ENCODE data around the gene SEMA4C. TPM values are rescaled to one million over a fixed set of nuclear protein-coding genes. Genes with fewer than 3 reads are reported as not detected.

The SEMA4C gene
- total RNA-seq, 1 donor from 2014 or later = 24.8 TPM

DNA sequence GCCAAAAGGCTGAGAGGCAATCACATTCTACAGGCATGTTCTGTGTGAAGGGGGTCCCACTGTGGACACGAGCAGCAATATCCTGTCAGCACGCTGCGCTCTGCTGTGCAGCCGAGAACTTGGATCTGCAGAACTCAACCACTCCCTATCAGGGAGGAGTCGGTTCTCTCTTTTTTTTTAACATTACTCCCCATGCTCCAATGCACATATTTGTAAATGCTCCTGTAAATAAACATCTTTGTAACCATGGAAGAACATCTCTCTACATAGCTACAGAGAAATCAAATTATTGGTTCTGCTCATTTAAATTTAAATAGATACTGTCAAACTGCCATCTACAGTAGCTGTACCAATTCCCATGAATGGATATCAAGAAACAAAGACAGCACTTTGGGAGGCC is 23.1 kb downstream of the SEMA4C start:
- no peak for DNase-seq (ENCODE audit: low spot score)
- Mint-ChIP-seq H3K4me3 (ENCODE audit: unreplicated experiment) (no peak overlapping the region), H3K4me1 (ENCODE audit: low read depth) (no peaks in the 10 kb centered on the region), H3K27ac (ENCODE audit: unreplicated experiment) (no peak overlapping the region), H3K36me3 (ENCODE audit: low read depth) (peaks cover 9% of the 10 kb centered on the region), H3K27me3 (ENCODE audit: low read depth) (no peaks in the 10 kb centered on the region), H3K9me3 (ENCODE audit: low read depth) (no peaks in the 10 kb centered on the region)
- TF ChIP-seq, protein P1, sequence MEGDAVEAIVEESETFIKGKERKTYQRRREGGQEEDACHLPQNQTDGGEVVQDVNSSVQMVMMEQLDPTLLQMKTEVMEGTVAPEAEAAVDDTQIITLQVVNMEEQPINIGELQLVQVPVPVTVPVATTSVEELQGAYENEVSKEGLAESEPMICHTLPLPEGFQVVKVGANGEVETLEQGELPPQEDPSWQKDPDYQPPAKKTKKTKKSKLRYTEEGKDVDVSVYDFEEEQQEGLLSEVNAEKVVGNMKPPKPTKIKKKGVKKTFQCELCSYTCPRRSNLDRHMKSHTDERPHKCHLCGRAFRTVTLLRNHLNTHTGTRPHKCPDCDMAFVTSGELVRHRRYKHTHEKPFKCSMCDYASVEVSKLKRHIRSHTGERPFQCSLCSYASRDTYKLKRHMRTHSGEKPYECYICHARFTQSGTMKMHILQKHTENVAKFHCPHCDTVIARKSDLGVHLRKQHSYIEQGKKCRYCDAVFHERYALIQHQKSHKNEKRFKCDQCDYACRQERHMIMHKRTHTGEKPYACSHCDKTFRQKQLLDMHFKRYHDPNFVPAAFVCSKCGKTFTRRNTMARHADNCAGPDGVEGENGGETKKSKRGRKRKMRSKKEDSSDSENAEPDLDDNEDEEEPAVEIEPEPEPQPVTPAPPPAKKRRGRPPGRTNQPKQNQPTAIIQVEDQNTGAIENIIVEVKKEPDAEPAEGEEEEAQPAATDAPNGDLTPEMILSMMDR (IDR thresholded peaks at IDR 0.05) = no peak

DNA sequence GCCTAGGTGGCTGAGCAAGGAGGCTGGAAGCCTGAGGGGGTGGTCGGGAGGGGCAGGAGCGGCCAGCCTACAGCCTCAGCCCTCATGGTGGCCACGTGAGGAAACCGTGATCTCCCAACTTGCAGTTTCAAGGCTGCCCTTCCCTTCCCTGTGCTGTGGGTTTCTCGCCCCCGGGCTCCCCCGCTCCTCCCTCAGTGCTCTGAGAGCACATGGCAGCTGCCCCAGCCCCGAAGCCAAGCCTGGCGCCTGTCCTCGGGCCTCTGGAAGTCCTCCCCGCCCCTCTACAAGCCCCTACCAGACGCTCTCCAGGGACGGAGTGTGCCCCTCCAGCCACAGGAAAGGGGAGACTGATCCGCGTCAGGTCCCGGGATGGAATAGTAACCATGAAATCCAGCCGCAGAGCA is 25.5 kb downstream of the SEMA4C start:
- peak; percentile 72 for DNase-seq (ENCODE audit: low spot score)
- Mint-ChIP-seq H3K27ac (ENCODE audit: unreplicated experiment) (no peak overlapping the region), H3K9me3 (ENCODE audit: low read depth) (no peaks in the 10 kb centered on the region)

DNA sequence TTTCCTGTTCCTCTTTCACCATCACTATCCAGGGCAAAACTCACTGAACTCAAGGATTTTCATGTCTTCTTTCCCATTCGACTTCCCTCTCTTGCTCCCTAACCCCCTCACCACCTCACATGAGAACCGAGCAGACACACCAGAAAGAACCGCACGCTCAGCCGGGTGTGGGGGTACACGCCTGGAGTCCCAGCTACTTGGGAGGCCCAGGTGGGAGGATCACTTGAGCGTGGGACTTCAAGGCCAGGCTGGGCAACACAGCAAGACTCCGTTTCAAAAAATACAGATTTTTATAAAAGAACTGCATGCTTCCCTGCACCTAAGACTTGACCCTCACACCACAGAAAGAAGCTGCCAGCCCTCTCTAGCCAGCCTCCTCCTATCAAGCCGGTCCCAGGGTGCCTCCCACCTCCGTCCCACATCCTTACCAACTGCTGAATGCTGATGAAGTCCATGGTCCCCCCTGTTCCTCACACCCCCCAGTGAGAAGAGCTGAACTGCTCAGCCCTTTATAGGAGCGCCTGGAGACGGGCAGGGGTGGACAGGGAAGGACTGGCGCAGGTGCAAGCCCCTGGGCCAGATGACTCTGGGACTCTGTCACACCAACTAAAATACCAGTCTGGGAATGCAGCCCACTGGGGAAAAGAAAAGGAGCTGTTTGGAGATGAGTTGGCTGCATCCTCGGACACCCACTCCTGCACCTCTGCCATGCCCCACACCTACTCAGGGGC is 26.2 kb downstream of the SEMA4C start, which contains the start of gene ANKRD23:
Gene ANKRD23, minus strand, starts transcription at position 484 of the 731 bp plus-strand sequence. Its CDS starts 29 bp downstream, at position 455.
- TF ChIP-seq, protein P1 (IDR thresholded peaks at IDR 0.05) = no peak
- Mint-ChIP-seq H3K36me3 (ENCODE audit: low read depth) (peaks cover 6% of the 10 kb centered on the region), H3K27ac (ENCODE audit: unreplicated experiment) (no peak within 1 kb of the TSS), H3K9me3 (ENCODE audit: low read depth) (no peaks in the 10 kb centered on the region), H3K27me3 (ENCODE audit: low read depth) (no peaks in the 10 kb centered on the region), H3K4me1 (ENCODE audit: low read depth) (no peaks in the 10 kb centered on the region), H3K4me3 (ENCODE audit: unreplicated experiment) (no peak within 1 kb of the TSS)
- DNase-seq (ENCODE audit: low spot score) = no peak

More for the DNA sequence above, 25.5 kb downstream of the SEMA4C start:
- TF ChIP-seq, protein P1 (IDR thresholded peaks at IDR 0.05) = no peak
- Mint-ChIP-seq H3K4me1 (ENCODE audit: low read depth) (no peaks in the 10 kb centered on the region), H3K27me3 (ENCODE audit: low read depth) (no peaks in the 10 kb centered on the region), H3K36me3 (ENCODE audit: low read depth) (peaks cover 6% of the 10 kb centered on the region), H3K4me3 (ENCODE audit: unreplicated experiment) (no peak overlapping the region)

DNA sequence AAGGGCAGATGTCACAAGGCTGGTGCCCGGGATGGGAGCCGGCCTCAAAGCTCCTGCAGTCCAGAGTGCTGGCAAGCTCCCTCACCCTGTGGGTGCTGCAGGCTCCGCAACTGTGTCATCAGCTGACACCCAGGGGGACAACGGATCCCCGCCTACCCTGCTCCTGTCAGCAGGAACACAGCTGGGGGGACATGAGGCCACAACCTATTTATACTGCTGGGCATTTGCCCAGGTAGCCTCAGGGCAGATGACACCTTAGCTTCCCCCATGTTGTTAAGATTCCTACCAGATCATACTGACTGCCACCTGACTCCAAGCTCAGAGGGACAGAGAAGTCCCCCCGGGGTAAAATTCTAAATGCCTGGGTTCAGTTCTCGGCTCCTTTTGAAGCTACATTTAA is 27.3 kb downstream of the SEMA4C start:
- no peak overlapping the region for H3K27ac Mint-ChIP-seq (ENCODE audit: unreplicated experiment)
- TF ChIP-seq, protein P1 (IDR thresholded peaks at IDR 0.05) = no peak
- H3K4me1 Mint-ChIP-seq (ENCODE audit: low read depth) = no peaks in the 10 kb centered on the region

DNA sequence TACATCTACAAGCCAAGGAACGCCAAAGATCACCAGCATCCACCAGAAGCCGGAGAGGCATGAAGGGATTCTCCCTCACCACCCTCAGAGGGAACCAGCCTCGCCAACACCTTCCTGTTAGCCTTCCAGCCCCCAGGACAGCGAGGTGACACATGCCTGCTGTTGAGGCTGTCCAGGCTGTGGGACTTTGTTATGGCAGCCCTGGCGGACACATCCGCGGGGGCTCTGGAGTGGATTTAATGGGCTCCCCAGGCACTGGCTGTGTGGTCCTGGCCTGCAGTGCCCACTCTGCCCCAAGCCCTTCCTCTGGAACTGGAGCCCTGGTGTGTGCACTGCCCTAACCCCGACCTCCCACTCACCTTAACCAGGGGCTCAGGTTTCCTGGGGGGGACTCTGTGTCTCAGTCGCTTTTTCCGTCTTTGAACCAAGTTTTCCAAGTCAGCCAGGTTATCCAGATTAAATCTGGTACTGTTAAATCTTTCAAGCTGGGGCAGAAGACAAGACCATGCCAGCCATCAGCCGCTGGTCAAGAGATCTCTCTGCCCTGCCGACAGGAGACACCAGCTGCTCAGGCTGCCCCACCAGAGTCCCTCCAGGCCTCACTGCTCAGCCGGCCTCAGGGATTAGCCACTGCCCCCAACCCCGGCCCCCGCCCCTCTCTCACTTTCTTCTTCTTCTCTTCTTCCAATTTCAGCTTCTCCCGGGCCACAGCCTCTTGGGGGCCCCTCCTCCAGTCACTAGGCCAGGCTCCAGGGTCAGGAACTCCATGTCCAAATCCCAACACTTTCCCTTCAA is 28.0 kb downstream of the SEMA4C start:
- TF ChIP-seq, protein P1 (IDR thresholded peaks at IDR 0.05) = no peak
- Mint-ChIP-seq H3K27me3 (ENCODE audit: low read depth) (no peaks in the 10 kb centered on the region), H3K4me1 (ENCODE audit: low read depth) (no peaks in the 10 kb centered on the region), H3K27ac (ENCODE audit: unreplicated experiment) (no peak overlapping the region), H3K9me3 (ENCODE audit: low read depth) (no peaks in the 10 kb centered on the region), H3K4me3 (ENCODE audit: unreplicated experiment) (no peak overlapping the region), H3K36me3 (ENCODE audit: low read depth) (peaks cover 1% of the 10 kb centered on the region)
- peak; percentile 72 for DNase-seq (ENCODE audit: low spot score)

More for the DNA sequence above, 27.3 kb downstream of the SEMA4C start:
- peak; percentile 90 for DNase-seq (ENCODE audit: low spot score)
- no peaks in the 10 kb centered on the region for H3K27me3 Mint-ChIP-seq (ENCODE audit: low read depth)
- H3K9me3 Mint-ChIP-seq (ENCODE audit: low read depth) = no peaks in the 10 kb centered on the region
- no peak overlapping the region for H3K4me3 Mint-ChIP-seq (ENCODE audit: unreplicated experiment)
- peaks cover 4% of the 10 kb centered on the region for H3K36me3 Mint-ChIP-seq (ENCODE audit: low read depth)

Measured in chondrocyte (in vitro differentiated cells).